Measurements from ENCODE around the gene DVL2.
A peak's percentile ranks its signal among the peaks of the same experiment; 100 is the strongest.

GRCh38 chr17:7219812-7220592, 14.3 kb downstream of the DVL2 start, which contains the start of the genes ACADVL and DLG4:
- no peak for TF ChIP-seq SNAI2 (CRISPR knock-in tag; IDR thresholded peaks at IDR 0.05)
- TF ChIP-seq PPARA (CRISPR knock-in tag; IDR thresholded peaks at IDR 0.05; ENCODE audit: borderline replicate concordance) = peak; percentile 72; the same call in 1 of the 2 replicates
- TF ChIP-seq ESRRG (CRISPR knock-in tag; IDR thresholded peaks at IDR 0.05) = no peak; the same call in 1 of the 2 replicates
- TF ChIP-seq RARB (CRISPR knock-in tag; IDR thresholded peaks at IDR 0.05) = no peak
- no peak for TF ChIP-seq PATZ1 (CRISPR knock-in tag; IDR thresholded peaks at IDR 0.05; ENCODE audit: borderline replicate concordance)
- 0 out of 2 replicates have a peak, but pooled peaks have one; percentile 18 for TF ChIP-seq ZNF70 (CRISPR knock-in tag; IDR thresholded peaks at IDR 0.05)
- no peak for TF ChIP-seq CREB5 (CRISPR knock-in tag; IDR thresholded peaks at IDR 0.05; ENCODE audit: low read depth)
- no peak for TF ChIP-seq TOX (CRISPR knock-in tag; IDR thresholded peaks at IDR 0.05; ENCODE audit: borderline replicate concordance)
- no peak for TF ChIP-seq OSR1 (CRISPR knock-in tag; IDR thresholded peaks at IDR 0.05)
- no peak for TF ChIP-seq ZFP3 (CRISPR knock-in tag; IDR thresholded peaks at IDR 0.05)
- TF ChIP-seq CSRNP3 (CRISPR knock-in tag; IDR thresholded peaks at IDR 0.05) = no peak
- TF ChIP-seq ZNF8 (CRISPR knock-in tag; IDR thresholded peaks at IDR 0.05) = no peak
- no peak for TF ChIP-seq TSHZ2 (CRISPR knock-in tag; IDR thresholded peaks at IDR 0.05)
